Tibial nerve (tissue), 4 donors: ENCODE measurements around the gene PRKAR2A. TPM values are rescaled to one million over a fixed set of nuclear protein-coding genes. Genes with fewer than 3 reads are reported as not detected.
"Not testable (repeated sequence)": the region's sequence is repeated elsewhere in the genome, so short reads cannot be mapped to it uniquely, and the experiment has no call there.

Experiments
- DNase-seq, 2 donors: peaks; one replicate each; pipeline ENCODE4 v3.0.0-alpha.2; 2019; ENCODE audit warnings: low spot score in 2 of 2
- H3K27ac ChIP-seq, 4 donors: fragments of 200-600 bp; sonication (generic) in 3 of 4; one replicate each; pipeline ENCODE4 v1.5.1; 2017 to 2019; ENCODE audit warnings: mild to moderate bottlenecking in 1 of 4
- H3K27me3 ChIP-seq, 2 donors: fragments of 200-600 bp; sonication (generic) in 1 of 2; one replicate each; pipeline versions ENCODE4 v1.5.1 to v1.6.0; 2017 to 2019
- H3K36me3 ChIP-seq, 3 donors: fragments of 200-600 bp; sonication (generic); one replicate each; pipeline ENCODE4 v1.5.1; 2018 to 2019
- H3K4me1 ChIP-seq, 4 donors: fragments of 200-600 bp; sonication (generic) in 3 of 4; one replicate each; pipeline ENCODE4 v1.5.1; 2017 to 2019
- H3K4me3 ChIP-seq, 4 donors: fragments of 200-600 bp; sonication (generic) in 3 of 4; one replicate each; pipeline ENCODE4 v1.5.1; 2017 to 2019; ENCODE audit warnings: mild to moderate bottlenecking in 1 of 4, moderate library complexity in 1 of 4
- H3K9me3 ChIP-seq, 4 donors: fragments of 200-600 bp; sonication (generic) in 3 of 4; one replicate each; pipeline ENCODE4 v1.5.1; 2017 to 2019
- EP300 ChIP-seq, 2 donors: sonication (generic); formaldehyde crosslinking; IDR thresholded peaks; one replicate each; pipeline ENCODE4 v1.6.1; 2017; ENCODE audit warnings: antibody characterized with exemption in 2 of 2, mild to moderate bottlenecking in 1 of 2
- POLR2A ChIP-seq, 2 donors: fragments of 450-650 bp; IDR thresholded peaks; one replicate each; pipeline ENCODE4 v1.6.1; 2017; ENCODE audit warnings: antibody characterized with exemption in 2 of 2, mild to moderate bottlenecking in 2 of 2, moderate library complexity in 2 of 2
- WGBS, 2 donors: methylation state at CpG; one replicate each; pipeline ENCODE4 v1.1.5; 2018; 5-methylcytosine and 5-hydroxymethylcytosine counted together
- total RNA-seq, 4 donors: library from RNA; depleted of rRNA; stranded (reverse); fragments of >200 nt; gene quantifications; one replicate each; pipeline ENCODE4 v1.1.0, GENCODE V29; 2016
- TF ChIP-seq, protein P1 (sequence below), 5 experiments: fragments of 200-600 bp in 3 of 5; fragments of 450-650 bp in 2 of 5; sonication (generic) in 3 of 5; IDR thresholded peaks; one replicate each; pipeline ENCODE4 v1.5.1; 2016 to 2019; ENCODE audit warnings: antibody characterized with exemption in 5 of 5, mild to moderate bottlenecking in 3 of 5, moderate library complexity in 2 of 5

Gene PRKAR2A
- total RNA-seq, 4 donors from 2014 or later, result 26.9 to 37.5 (median 32.4) TPM

GRCh38 chr3:48776854-48777253 is 70.8 kb downstream of the PRKAR2A start:
- Histone ChIP-seq H3K36me3 (peaks cover 0 to 72% (median 0%) of the 10 kb centered on the region in 3 donors), H3K27me3 (no peaks in the 10 kb centered on the region), H3K9me3 (no peaks in the 10 kb centered on the region), H3K27ac (no peak overlapping the region), H3K4me3 (no peak overlapping the region), H3K4me1 (no peaks in the 10 kb centered on the region)
- no peak for DNase-seq
- TF ChIP-seq, protein P1, sequence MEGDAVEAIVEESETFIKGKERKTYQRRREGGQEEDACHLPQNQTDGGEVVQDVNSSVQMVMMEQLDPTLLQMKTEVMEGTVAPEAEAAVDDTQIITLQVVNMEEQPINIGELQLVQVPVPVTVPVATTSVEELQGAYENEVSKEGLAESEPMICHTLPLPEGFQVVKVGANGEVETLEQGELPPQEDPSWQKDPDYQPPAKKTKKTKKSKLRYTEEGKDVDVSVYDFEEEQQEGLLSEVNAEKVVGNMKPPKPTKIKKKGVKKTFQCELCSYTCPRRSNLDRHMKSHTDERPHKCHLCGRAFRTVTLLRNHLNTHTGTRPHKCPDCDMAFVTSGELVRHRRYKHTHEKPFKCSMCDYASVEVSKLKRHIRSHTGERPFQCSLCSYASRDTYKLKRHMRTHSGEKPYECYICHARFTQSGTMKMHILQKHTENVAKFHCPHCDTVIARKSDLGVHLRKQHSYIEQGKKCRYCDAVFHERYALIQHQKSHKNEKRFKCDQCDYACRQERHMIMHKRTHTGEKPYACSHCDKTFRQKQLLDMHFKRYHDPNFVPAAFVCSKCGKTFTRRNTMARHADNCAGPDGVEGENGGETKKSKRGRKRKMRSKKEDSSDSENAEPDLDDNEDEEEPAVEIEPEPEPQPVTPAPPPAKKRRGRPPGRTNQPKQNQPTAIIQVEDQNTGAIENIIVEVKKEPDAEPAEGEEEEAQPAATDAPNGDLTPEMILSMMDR (IDR thresholded peaks at IDR 0.05), result no peak
- TF ChIP-seq POLR2A (IDR thresholded peaks at IDR 0.05), result no peak
- no peak for TF ChIP-seq EP300 (IDR thresholded peaks at IDR 0.05)
- 83 to 93% methylated on average over 4 of the region's 4 CpGs for WGBS, 2 donors

DNA sequence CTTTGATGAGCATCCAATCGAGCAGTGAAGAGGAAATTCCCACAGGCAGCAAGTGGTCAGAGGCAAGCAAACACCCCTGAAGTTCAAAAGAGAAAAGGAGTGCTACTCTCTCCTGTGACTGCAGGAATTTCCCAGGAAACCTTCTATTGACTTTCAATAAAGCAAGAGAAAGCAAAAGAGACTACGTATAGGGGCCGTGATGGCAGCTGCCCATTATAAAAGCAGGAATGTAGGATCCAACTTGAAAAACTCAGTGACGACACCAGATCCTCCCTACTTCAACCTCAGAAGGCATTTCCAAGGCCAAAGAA is 77.5 kb downstream of the PRKAR2A start:
- WGBS, 2 donors, result 69 to 78% methylated on average over 4 of the region's 4 CpGs
- TF ChIP-seq EP300 (IDR thresholded peaks at IDR 0.05), result no peak
- TF ChIP-seq, protein P1 (IDR thresholded peaks at IDR 0.05), result no peak
- no peak for TF ChIP-seq POLR2A (IDR thresholded peaks at IDR 0.05)
- no peaks in the 10 kb centered on the region for H3K4me1 ChIP-seq
- peaks cover 2 to 86% (median 4%) of the 10 kb centered on the region in 3 donors for H3K36me3 ChIP-seq
- DNase-seq, result no peak
- no peaks in the 10 kb centered on the region for H3K9me3 ChIP-seq
- H3K27me3 ChIP-seq, result no peaks in the 10 kb centered on the region
- H3K4me3 ChIP-seq, result no peak overlapping the region
- H3K27ac ChIP-seq, result no peak overlapping the region

GRCh38 chr3:48765376-48765775 is 82.3 kb downstream of the PRKAR2A start:
- Histone ChIP-seq H3K27ac (no peak overlapping the region), H3K27me3 (no peaks in the 10 kb centered on the region), H3K9me3 (no peaks in the 10 kb centered on the region), H3K4me1 (peaks cover 0 to 4% (median 0%) of the 10 kb centered on the region in 4 donors), H3K36me3 (peaks cover 2 to 88% (median 10%) of the 10 kb centered on the region in 3 donors), H3K4me3 (no peak overlapping the region)
- 89 to 93% methylated on average over 1 of the region's 1 CpG for WGBS, 2 donors
- DNase-seq, result no peak
- TF ChIP-seq, protein P1 (IDR thresholded peaks at IDR 0.05), result peak in 2 of 5 experiments; percentile 12 to 35
- TF ChIP-seq POLR2A (IDR thresholded peaks at IDR 0.05), result no peak

DNA sequence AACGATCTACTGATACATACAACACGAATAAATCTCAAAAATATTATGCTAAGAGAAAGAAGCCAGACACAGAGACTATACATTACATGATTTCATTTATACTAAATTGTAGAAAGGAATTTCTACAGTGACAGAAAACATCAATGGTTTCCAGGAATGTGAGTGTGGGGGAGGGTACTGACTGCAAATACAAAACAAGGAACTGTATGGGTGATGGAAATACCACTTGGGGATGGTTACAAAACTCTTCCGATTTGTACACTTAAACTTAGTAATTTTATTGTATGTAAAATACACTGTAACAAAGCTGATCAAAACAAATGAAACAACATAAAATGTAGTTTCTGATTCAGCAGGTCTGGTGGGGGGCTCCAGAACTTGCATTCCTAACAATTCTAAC is 84.9 kb downstream of the PRKAR2A start:
- peaks cover 0 to 4% (median 0%) of the 10 kb centered on the region in 4 donors for H3K4me1 ChIP-seq
- H3K36me3 ChIP-seq, result peaks cover 2 to 84% (median 10%) of the 10 kb centered on the region in 3 donors
- TF ChIP-seq EP300 (IDR thresholded peaks at IDR 0.05) (no peak), POLR2A (IDR thresholded peaks at IDR 0.05) (no peak)
- TF ChIP-seq, protein P1 (IDR thresholded peaks at IDR 0.05), result no peak
- no peak overlapping the region for H3K4me3 ChIP-seq
- 45 to 52% methylated on average over 3 of the region's 3 CpGs for WGBS, 2 donors
- no peaks in the 10 kb centered on the region for H3K9me3 ChIP-seq
- DNase-seq, result no peak
- peak overlapping the region in 2 of 4 donors; percentile 52 to 53 for H3K27ac ChIP-seq
- no peaks in the 10 kb centered on the region for H3K27me3 ChIP-seq

GRCh38 chr3:48759991-48760540 is 87.6 kb downstream of the PRKAR2A start:
- not testable (repeated sequence) for H3K27ac ChIP-seq, H3K4me3 ChIP-seq, DNase-seq, H3K9me3 ChIP-seq, H3K4me1 ChIP-seq, H3K27me3 ChIP-seq
- 92 to 98% methylated on average over 5 of the region's 5 CpGs for WGBS, 2 donors
- H3K36me3 ChIP-seq, result peaks cover 2 to 77% (median 6%) of the 10 kb centered on the region in 3 donors

- not testable (repeated sequence) for H3K27me3 ChIP-seq, H3K4me1 ChIP-seq, H3K27ac ChIP-seq, H3K4me3 ChIP-seq, DNase-seq, H3K9me3 ChIP-seq
- H3K36me3 ChIP-seq, result peaks cover 2 to 74% (median 3%) of the 10 kb centered on the region in 3 donors
- 91 to 93% methylated on average over 6 of the region's 6 CpGs for WGBS, 2 donors
Observed at GRCh38 chr3:48759531-48759930, 88.1 kb downstream of the PRKAR2A start.
